GM12801 (cell line): Measurements from ENCODE around the gene ADAP2.

Source experiments
- CTCF ChIP-seq: IDR thresholded peaks from one replicate; pipeline ENCODE4 v1.5.1; 2011; ENCODE audit warnings: control low read depth; ENCODE audit not compliant: insufficient read length; ENCODE audit errors: extremely low read depth

Gene ADAP2

DNA sequence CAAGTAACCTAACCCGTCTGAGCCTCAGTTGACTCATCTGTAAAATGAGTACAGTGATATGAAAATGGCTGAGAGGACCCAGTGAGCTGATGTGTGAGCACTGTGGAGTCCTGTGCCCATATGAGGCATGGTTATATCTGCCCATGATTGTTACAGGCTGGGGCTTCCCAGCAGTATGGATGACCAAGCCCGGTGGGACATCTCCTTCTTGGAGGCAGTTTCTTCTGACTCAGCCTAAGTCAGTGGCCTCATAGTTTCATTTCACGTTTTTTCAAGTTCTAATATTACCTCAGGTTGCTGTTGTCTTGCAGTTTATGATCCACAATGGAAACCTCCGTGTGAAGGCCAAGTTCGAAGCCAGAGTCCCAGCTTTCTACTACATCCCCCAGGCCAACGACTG is 4.8 kb downstream of the ADAP2 start:
- no peak for TF ChIP-seq CTCF

DNA sequence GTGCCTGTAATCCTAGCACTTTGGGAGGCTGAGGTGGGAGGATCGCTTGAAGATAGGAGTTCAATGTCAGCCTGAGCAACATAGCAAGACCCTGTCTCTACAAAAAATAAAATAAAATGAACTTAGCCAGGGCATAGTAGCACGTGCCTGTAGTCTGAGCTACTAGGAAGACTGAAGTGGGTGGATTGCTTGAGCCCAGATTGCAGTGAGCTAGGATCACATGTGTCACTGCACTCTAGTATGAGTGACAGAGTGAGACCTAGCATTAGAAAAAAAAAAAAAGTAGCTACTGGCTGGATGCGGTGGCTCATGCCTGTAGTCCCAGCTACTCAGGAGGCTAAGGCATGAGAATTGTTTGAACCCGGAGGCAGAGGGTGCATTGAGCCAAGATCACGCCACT is 6.0 kb downstream of the ADAP2 start:
- no peak for TF ChIP-seq CTCF

GRCh38 chr17:30928584-30928983 is 6.8 kb downstream of the ADAP2 start:
- TF ChIP-seq CTCF, result no peak

GRCh38 chr17:30929081-30929633 is 7.4 kb downstream of the ADAP2 start:
- TF ChIP-seq CTCF, result no peak

GRCh38 chr17:30930495-30930894 is 8.8 kb downstream of the ADAP2 start:
- no peak for TF ChIP-seq CTCF

GRCh38 chr17:30933966-30934365 is 12.2 kb downstream of the ADAP2 start:
- TF ChIP-seq CTCF, result no peak

GRCh38 chr17:30939051-30939689 is 17.4 kb downstream of the ADAP2 start:
- no peak for TF ChIP-seq CTCF
